Measurements from ENCODE around the gene OPCML.

Gene OPCML

DNA sequence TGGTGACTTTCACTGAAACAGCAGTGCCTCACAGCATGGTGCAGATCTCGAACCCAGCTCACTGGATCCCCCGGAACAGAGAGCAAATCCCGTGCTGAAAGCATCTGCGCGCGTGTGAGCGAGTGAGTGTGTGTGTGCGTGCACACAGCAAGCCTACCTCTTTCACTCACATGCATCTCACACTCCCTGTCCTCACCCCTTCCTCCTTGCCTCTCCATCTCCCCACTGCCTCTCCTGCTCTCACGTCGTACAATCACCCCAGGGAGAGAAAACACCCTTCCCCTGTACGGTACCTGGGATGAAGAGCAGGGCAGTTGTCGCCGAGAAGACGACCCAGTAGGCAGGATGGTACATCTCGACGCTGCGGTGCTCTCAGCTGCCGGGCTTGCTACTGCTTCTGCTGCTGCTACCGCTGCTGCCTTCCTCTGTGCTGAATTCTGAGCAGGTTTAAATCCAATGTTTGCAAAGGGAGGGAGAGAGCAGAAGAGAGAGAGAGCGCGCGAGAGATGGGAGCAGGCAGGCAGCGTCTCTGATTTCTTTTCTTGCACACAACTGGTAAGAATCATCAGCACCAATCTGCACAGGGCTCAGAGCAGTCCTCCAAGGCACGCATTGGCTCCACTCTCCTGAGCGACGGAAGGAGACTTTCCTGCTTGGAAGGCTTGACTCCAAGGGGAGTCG lies at the start of gene OPCML:
OPCML (minus strand) TSS at position 531 of the 681 bp plus-strand sequence.
- TF ChIP-seq JUND (IDR thresholded peaks at IDR 0.05; ENCODE audit: low read depth): no peak
- in situ Hi-C loops (cut with HindIII; ENCODE audit: low pct_unique_long_range_greater_than_20kb, low sequenced_read_pairs): no loop called here
- DNase-seq (ENCODE audit: low read depth in 1 of 2, low spot score in 1 of 2): no peak

DNA sequence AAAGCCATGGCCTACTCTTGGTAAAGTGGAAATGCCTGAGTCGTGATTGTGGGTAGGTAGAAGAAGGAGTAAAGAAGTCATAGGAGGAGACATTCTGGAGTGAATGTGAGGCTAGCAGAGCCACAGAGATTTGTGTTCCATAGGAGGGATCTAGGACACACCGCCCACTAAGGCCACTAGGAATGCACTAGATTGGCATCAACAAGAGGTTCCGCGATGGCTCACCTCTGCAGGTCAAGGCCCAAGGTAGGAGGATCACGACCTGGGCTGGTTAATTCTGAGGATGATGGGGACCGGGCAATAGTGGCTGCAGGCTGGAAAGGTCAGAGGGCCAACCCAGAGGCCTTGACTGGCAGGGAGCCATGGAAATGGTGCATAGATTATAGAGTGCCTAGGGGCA lies 48.8 kb upstream of the OPCML start:
- no peak for TF ChIP-seq JUND (IDR thresholded peaks at IDR 0.05; ENCODE audit: low read depth)
- in situ Hi-C loops (cut with HindIII; ENCODE audit: low pct_unique_long_range_greater_than_20kb, low sequenced_read_pairs): no loop called here
- DNase-seq (ENCODE audit: low read depth in 1 of 2, low spot score in 1 of 2): no peak

DNA sequence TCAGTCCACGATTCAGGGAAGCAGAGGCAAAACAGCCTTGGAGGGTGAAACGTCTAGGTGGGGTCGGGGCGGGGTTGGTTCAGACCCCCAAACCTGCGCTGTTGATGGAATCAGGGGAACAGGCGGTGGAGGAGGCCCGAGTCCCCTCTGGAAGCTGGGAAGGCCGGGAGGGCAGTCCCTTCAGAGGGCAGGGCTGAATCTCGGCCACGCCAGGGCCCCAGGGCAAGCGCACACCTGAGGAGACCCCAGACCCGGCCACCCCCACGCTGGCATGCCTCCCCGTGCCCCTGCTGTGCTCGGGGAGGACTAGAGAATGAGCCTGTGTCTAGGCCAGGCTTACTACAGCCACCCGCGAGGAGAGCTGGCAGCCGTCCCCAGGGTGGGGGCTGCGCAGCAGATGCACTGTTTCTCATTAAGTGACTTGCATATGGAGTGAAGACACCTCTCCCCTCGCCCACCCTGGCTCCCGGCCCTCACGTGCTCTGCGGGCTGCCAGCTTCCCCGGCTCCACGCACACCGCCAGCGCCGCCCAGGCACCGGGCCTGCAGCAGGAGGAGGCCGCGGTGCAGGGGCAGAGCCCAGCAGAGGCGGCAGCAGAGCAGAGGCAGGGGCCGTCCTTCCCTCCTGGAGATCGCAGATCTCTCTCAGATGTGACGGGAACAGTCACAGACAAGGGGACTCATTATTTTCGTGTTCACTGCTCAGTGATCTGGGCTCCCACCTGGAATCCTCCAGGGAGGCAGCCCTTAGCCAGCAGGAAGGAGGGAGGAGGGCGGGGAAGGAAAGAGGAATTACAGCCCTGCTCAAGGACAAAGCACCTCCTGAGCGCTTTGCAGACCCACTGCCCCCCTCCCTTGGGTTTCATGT lies 47.1 kb upstream of the OPCML start:
- in situ Hi-C loops (cut with HindIII; ENCODE audit: low pct_unique_long_range_greater_than_20kb, low sequenced_read_pairs): no loop called here
- no peak for DNase-seq (ENCODE audit: low read depth in 1 of 2, low spot score in 1 of 2)
- no peak for TF ChIP-seq JUND (IDR thresholded peaks at IDR 0.05; ENCODE audit: low read depth)

DNA sequence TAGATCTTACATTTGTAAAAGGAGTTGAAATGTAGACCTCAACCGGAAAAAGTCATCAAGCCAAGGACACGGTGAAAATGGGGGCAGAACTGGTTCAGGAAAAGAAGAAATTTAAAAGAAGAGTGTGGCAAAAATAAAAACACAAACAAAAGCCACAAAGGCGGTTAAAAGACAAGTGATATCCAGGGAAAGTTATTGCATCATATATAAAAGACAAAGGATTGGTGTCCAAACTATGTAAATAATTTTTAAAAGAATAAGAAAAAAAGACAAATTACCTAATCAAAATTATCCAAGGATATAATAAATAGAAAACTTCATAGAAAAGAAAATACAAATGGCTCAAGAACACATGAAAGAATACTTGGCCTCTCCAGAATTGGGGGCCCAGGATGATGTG lies 45.1 kb upstream of the OPCML start:
- no peak for TF ChIP-seq JUND (IDR thresholded peaks at IDR 0.05; ENCODE audit: low read depth)
- in situ Hi-C loops (cut with HindIII; ENCODE audit: low pct_unique_long_range_greater_than_20kb, low sequenced_read_pairs): no loop called here
- no peak for DNase-seq (ENCODE audit: low read depth in 1 of 2, low spot score in 1 of 2)

DNA sequence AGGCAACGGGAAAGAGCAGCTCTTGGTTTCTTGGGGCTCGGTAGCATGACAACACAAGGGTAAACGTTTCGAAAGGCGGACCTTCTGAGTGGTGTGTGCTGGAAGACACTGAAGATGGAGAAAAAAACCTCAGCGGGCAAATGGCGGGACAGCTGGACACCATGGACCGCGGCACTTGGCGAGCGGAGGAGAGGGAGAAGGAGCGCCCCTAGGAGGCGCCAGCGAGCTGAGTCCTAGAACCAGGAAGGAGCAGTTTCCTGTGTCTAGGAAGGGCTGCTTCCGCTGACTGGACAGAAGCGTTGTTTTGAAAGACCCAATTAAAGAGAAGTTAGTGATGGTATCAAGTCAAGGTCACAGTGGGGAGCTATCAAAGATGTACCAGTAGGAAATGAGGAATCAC lies 44.0 kb upstream of the OPCML start:
- in situ Hi-C loops (cut with HindIII; ENCODE audit: low pct_unique_long_range_greater_than_20kb, low sequenced_read_pairs): no loop called here
- DNase-seq (ENCODE audit: low read depth in 1 of 2, low spot score in 1 of 2): peak in 1 of 2 experiments; percentile 54
- no peak for TF ChIP-seq JUND (IDR thresholded peaks at IDR 0.05; ENCODE audit: low read depth)

DNA sequence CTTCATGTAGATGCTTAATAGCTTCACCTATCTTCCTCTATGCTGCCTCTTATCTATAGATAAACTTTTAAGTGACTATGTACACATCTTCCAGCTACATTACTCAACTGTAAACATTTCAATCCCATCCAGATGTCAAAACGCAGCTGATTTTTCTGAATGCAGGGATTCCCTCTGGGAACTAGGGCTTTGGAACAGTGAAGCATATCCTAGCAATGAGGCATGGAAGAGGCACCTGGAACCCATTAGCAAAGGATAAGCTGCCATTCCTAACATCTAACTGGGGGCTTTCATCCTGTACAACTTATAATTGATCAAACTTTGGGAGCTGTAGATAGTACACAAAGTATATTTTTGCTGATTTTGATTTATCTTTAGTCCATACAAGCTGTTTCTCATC lies 40.8 kb upstream of the OPCML start:
- DNase-seq (ENCODE audit: low read depth in 1 of 2, low spot score in 1 of 2): no peak
- in situ Hi-C loops (cut with HindIII; ENCODE audit: low pct_unique_long_range_greater_than_20kb, low sequenced_read_pairs): no loop called here

DNA sequence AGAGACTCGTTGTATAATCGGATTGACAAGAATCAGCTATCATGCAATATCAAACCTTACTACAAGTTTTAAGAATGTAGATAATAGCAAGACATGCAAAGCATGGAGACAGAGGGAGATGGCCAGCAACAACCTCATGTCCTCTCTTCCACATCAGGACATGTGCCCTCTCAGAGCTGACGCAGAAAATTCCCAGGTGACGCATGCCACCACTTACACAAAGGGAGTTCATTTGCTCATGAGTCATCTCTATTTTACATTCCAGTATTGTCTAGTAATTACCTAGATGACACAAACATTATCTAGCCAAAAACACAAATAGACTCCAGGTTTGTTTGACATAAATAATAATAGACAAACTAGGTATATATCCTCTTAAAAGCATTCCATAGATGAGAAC lies 38.1 kb upstream of the OPCML start:
- in situ Hi-C loops (cut with HindIII; ENCODE audit: low pct_unique_long_range_greater_than_20kb, low sequenced_read_pairs): no loop called here
- DNase-seq (ENCODE audit: low read depth in 1 of 2, low spot score in 1 of 2): no peak
- no peak for TF ChIP-seq JUND (IDR thresholded peaks at IDR 0.05; ENCODE audit: low read depth)

More for the DNA sequence above, 40.8 kb upstream of the OPCML start:
- TF ChIP-seq JUND (IDR thresholded peaks at IDR 0.05; ENCODE audit: low read depth): no peak

DNA sequence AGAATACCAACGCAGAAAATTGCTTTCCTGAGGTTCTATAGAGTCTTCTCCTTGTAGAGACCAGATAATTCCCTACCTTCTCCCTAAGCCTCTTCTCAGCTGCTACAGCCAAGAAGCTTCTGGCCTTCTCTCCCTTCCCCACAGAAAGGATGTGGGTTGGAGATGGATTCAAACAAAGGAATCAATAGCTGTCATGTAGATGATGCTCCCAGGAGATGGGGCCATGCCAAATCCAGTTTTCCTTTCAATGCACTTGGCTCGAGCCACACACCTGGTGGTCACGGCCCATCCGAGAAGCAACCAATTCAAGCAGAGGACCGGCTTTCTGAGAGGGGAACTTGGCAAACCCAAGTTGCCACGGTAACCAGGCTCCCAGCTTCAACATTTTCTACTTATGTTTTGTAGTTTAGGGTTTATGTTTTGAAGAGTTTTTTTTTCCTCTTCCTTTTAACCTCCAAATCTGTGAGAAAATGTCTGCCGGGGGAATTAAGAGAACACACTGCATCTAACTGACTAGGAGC lies 31.3 kb upstream of the OPCML start:
- no peak for DNase-seq (ENCODE audit: low read depth in 1 of 2, low spot score in 1 of 2)
- in situ Hi-C loops (cut with HindIII; ENCODE audit: low pct_unique_long_range_greater_than_20kb, low sequenced_read_pairs): no loop called here
- TF ChIP-seq JUND (IDR thresholded peaks at IDR 0.05; ENCODE audit: low read depth): no peak

DNA sequence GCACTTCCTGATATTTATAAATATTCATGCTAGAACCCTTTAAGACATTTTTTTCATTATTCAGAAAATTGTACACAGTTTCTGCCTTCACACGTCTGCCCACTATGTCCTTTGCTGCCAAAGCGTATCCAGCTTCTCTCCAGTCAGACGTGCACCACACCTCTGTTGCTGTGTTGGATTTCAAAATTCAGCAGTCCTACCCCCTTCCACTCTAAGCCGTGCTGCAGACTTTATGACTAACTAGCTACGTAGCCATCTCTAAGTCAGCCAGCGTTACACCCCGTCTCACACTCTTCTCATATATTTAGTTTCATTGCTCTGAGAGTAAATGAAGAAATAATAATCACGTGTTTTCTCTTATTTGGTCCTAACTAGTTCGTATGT lies 28.2 kb upstream of the OPCML start:
- DNase-seq (ENCODE audit: low read depth in 1 of 2, low spot score in 1 of 2): no peak
- in situ Hi-C loops (cut with HindIII; ENCODE audit: low pct_unique_long_range_greater_than_20kb, low sequenced_read_pairs): no loop called here
- TF ChIP-seq JUND (IDR thresholded peaks at IDR 0.05; ENCODE audit: low read depth): no peak

DNA sequence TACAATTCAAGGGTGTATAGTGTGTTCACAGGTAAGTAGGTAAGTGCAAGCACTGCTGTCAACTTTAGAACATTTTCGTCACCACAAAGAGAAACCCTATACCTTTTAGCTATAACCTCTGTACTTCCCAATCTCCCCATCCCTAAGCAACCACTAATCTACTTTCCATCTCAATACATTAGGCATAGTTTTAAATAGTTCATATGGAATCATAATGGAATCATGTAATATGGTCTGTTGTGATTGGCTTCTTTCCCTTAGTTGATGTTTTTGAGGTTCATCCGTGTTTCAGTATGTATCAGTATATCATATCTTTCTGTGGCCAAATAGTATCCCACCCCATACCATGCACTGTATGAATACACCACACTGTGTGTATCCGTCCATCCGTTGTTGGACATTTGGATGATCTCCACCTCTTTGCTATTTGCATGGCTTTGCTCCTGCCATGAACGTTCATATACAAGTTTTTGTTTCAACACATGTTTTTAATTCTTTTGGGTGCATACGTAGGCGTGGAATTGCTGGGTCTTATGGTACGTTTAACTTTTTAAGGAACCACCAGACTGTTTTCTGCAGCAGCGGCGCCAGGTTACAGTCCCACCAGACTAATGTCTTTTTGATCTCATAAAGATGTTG lies 27.7 kb upstream of the OPCML start:
- in situ Hi-C loops (cut with HindIII; ENCODE audit: low pct_unique_long_range_greater_than_20kb, low sequenced_read_pairs): no loop called here
- no peak for TF ChIP-seq JUND (IDR thresholded peaks at IDR 0.05; ENCODE audit: low read depth)
- DNase-seq (ENCODE audit: low read depth in 1 of 2, low spot score in 1 of 2): no peak

DNA sequence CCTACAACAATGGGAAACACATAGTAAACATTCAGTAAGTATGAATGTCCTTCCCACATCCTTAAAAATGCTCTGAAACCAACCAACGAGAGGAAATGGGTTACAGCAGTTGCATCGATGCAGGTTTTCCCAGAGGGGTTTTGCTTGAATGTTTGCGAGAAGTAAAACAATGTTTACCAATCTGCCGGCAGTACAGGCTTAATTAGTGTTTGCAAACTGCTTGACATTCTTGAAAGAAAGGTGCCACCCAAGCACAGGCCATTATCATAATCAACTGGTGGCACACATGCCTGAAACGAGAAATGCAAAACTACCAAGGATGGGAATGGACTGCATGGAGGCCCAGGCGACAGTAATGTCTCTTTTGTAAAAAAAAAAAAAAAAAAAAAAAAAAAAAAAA lies 27.1 kb upstream of the OPCML start:
- in situ Hi-C loops (cut with HindIII; ENCODE audit: low pct_unique_long_range_greater_than_20kb, low sequenced_read_pairs): no loop called here
- DNase-seq (ENCODE audit: low read depth in 1 of 2, low spot score in 1 of 2): peak in 1 of 2 experiments; percentile 33
- TF ChIP-seq JUND (IDR thresholded peaks at IDR 0.05; ENCODE audit: low read depth): no peak

DNA sequence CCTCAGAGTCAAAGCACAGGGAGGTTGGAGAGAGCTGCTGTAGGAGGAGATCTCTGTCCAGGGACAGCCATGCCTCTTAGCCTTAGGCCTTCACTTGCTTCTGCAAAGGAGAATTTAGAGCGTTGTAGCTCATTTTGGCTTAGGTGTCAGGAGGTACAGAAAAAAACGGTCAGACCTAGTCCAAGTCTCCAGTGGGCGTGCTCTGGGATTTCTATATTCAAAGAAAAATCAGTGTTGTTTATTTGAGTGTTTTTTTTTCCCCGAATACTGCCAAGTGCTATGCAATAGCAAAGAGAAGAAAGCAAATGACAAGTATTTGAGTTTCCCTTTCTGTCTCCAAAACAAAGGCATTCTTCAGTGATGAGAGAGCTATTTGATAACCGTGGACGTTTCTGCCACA lies 22.7 kb upstream of the OPCML start:
- TF ChIP-seq JUND (IDR thresholded peaks at IDR 0.05; ENCODE audit: low read depth): no peak
- in situ Hi-C loops (cut with HindIII; ENCODE audit: low pct_unique_long_range_greater_than_20kb, low sequenced_read_pairs): no loop called here
- DNase-seq (ENCODE audit: low read depth in 1 of 2, low spot score in 1 of 2): no peak
